ENCODE data around the gene SPATA33.

DNA sequence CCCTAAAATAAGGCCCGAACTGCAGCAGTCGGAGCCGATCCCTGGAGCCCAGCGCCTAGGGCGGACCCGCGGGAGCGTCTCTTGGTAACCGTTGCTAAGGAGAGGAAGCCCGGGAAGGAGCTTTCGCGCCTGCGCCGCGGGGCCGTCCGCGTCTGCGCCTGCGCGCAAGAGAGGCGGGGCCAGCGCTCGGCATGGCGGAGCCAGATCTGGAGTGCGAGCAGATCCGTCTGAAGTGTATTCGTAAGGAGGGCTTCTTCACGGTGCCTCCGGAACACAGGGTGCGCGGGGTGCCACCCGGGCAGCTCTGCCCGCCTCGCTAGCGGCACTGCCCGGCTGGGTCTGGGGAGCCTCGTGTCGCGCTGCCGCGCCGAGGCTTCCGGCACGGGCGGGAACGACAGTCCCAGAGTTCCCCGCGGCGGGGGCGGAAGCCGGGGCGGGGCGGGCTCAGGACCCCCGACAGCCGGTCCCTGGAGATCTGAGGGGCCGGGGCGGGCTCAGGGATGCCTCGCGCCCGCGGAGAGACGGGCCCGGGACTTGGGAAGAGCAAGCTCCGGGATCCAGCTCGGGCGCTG, 29.0 kb downstream of the SPATA33 start, which contains the start of gene CDK10:
- TF ChIP-seq POLR2A (IDR thresholded peaks at IDR 0.05; ENCODE audit: low read length), result peak; percentile 85
- no peak for TF ChIP-seq GATA1 (IDR thresholded peaks at IDR 0.05; ENCODE audit: low read depth, low read length)
